Vagina (tissue), 2 donors: ENCODE results near the gene FYCO1. TPM values are rescaled to one million over a fixed set of nuclear protein-coding genes. Genes with fewer than 3 reads are reported as not detected.

ENCODE experiments used
- DNase-seq, 2 donors: peaks; one replicate each; pipeline ENCODE4 v3.0.0-alpha.2; 2017; ENCODE audit errors: extremely low spot score in 2 of 2
- H3K27ac ChIP-seq: fragments of 200-600 bp; sonication (generic); one replicate; pipeline ENCODE4 v1.5.1; 2019
- H3K27me3 ChIP-seq: fragments of 200-600 bp; sonication (generic); one replicate; pipeline ENCODE4 v1.5.1; 2019
- H3K36me3 ChIP-seq, 2 donors: fragments of 200-600 bp; sonication (generic); one replicate each; pipeline ENCODE4 v1.5.1; 2017 to 2019
- H3K4me1 ChIP-seq: fragments of 200-600 bp; sonication (generic); one replicate; pipeline ENCODE4 v1.5.1; 2019
- H3K4me3 ChIP-seq, 2 donors: fragments of 200-600 bp; sonication (generic); 1 replicate in 1 of 2; 2 replicates in 1 of 2; pipeline ENCODE4 v1.5.1; 2016 to 2019
- H3K9me3 ChIP-seq: fragments of 200-600 bp; sonication (generic); one replicate; pipeline ENCODE4 v1.5.1; 2019
- POLR2A ChIP-seq, 2 donors: fragments of 450-650 bp; IDR thresholded peaks; one replicate each; pipeline ENCODE4 v1.6.1; 2017; ENCODE audit warnings: antibody characterized with exemption in 2 of 2, mild to moderate bottlenecking in 2 of 2, moderate library complexity in 2 of 2
- POLR2AphosphoS5 ChIP-seq, 2 donors: sonication (generic); formaldehyde crosslinking; IDR thresholded peaks; one replicate each; pipeline ENCODE4 v1.9.0; 2017; ENCODE audit warnings: antibody characterized with exemption in 2 of 2, mild to moderate bottlenecking in 2 of 2, low read depth in 1 of 2; ENCODE audit not compliant: insufficient read depth in 1 of 2
- intact Hi-C: fragments of 100-400 bp; cut with DNase I; formaldehyde crosslinking; loops from one replicate; pipeline ENCODE4 v1.15.1; 2023
- total RNA-seq: library from RNA; depleted of rRNA; stranded (reverse); fragments of >200 nt; gene quantifications from one replicate; pipeline ENCODE4 v1.2.3, GENCODE V29; 2016
- TF ChIP-seq, protein P1 (sequence below), 3 experiments: fragments of 450-650 bp in 2 of 3; fragments of 200-600 bp in 1 of 3; sonication (generic) in 1 of 3; IDR thresholded peaks; one replicate each; pipeline ENCODE4 v1.5.1; 2017 to 2019; ENCODE audit warnings: antibody characterized with exemption in 3 of 3, mild to moderate bottlenecking in 2 of 3, moderate library complexity in 2 of 3

Gene FYCO1
- total RNA-seq, 1 donor from 2014 or later: 45.7 TPM

DNA sequence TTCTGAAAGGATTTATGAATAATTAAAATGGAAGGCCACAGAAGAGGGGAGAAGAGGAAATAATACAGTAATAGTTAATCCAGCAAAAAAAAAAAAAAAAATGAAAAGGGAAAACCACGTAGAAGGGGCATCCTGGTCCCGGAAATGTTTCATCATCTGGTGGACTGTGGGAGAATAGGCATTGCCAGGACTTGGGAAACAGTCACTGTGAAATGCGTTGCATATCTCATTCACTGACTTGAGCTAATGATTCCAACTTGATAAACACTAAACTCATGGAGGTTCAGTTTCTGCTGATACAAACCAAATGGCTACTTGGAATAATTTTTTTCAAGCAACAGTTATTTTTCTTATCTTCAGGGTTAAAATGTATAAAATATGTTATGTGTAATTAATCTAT lies 28.5 kb upstream of the FYCO1 start:
- Histone ChIP-seq H3K4me1 (no peaks in the 10 kb centered on the region), H3K27ac (no peak overlapping the region), H3K9me3 (no peaks in the 10 kb centered on the region), H3K4me3 (no peak overlapping the region), H3K36me3 (no peaks in the 10 kb centered on the region), H3K27me3 (no peaks in the 10 kb centered on the region)
- TF ChIP-seq POLR2AphosphoS5 (IDR thresholded peaks at IDR 0.05; ENCODE audit: insufficient read depth in 1 of 2, low read depth in 1 of 2): no peak
- no peak for TF ChIP-seq POLR2A (IDR thresholded peaks at IDR 0.05)
- TF ChIP-seq, protein P1, sequence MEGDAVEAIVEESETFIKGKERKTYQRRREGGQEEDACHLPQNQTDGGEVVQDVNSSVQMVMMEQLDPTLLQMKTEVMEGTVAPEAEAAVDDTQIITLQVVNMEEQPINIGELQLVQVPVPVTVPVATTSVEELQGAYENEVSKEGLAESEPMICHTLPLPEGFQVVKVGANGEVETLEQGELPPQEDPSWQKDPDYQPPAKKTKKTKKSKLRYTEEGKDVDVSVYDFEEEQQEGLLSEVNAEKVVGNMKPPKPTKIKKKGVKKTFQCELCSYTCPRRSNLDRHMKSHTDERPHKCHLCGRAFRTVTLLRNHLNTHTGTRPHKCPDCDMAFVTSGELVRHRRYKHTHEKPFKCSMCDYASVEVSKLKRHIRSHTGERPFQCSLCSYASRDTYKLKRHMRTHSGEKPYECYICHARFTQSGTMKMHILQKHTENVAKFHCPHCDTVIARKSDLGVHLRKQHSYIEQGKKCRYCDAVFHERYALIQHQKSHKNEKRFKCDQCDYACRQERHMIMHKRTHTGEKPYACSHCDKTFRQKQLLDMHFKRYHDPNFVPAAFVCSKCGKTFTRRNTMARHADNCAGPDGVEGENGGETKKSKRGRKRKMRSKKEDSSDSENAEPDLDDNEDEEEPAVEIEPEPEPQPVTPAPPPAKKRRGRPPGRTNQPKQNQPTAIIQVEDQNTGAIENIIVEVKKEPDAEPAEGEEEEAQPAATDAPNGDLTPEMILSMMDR (IDR thresholded peaks at IDR 0.05): no peak
- DNase-seq: no peak
- intact Hi-C loops: no loop called here

DNA sequence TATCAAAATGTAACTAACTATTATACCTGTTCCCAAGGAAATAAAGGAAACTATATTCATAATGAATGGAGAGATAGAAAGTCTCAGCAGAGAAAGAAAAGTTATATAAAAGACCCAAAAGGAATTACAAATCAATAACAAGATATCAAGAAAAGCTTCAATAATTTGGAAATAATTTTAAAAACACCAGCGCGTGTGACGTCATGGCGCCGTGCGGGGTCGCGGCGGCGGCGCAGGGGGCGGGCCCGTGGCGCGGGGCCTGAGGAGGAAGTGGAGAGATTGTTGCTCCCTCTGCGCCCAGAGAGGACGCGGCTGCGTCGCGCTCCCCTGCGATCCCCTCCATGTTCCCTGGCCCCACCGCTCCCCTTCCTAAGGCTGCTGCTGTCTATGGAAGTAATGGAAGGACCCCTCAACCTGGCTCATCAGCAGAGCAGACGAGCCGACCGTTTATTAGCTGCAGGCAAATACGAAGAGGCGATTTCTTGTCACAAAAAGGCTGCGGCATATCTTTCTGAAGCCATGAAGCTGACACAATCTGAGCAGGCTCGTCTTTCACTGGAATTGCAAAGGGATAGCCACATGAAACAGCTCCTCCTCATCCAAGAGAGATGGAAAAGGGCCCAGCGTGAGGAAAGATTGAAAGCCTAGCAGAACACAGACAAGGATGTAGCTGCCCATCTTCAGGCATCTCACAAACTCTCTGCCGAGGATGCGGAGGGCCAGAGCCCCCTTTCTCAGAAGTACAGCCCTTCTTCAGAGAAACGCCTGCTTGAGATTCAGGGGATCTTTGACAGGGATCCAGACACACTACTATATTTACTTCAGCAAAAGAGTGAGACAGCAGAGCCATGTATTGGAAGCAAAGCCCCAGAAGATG lies 27.5 kb upstream of the FYCO1 start:
- Histone ChIP-seq H3K36me3 (no peaks in the 10 kb centered on the region), H3K9me3 (no peaks in the 10 kb centered on the region), H3K27ac (no peak overlapping the region), H3K4me3 (no peak overlapping the region), H3K4me1 (no peaks in the 10 kb centered on the region), H3K27me3 (no peaks in the 10 kb centered on the region)
- intact Hi-C loops: no loop called here
- TF ChIP-seq POLR2AphosphoS5 (IDR thresholded peaks at IDR 0.05; ENCODE audit: insufficient read depth in 1 of 2, low read depth in 1 of 2) (no peak), POLR2A (IDR thresholded peaks at IDR 0.05) (no peak)
- TF ChIP-seq, protein P1 (IDR thresholded peaks at IDR 0.05): no peak
- DNase-seq: peak in 1 of 2 donors; percentile 77

DNA sequence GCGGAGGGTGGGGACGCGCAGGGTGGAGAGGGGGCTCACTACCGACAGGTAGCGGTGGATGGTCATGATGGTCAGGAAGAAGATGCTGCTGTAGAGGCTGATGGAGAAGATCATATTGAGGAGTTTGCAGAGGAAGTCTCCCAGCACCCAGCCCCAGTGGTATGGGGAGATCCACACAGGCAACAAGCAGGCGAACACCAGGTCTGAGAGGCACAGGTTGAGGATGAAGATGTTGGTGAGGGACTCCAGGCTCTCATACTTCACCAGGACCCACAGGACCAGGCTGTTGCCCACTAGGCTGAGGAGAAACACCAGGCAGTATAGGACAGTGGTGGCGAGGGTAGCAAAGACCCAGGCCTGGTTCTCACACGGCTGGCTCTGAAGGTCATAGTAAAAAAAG lies 25.9 kb upstream of the FYCO1 start:
- no peak for DNase-seq
- intact Hi-C loops: no loop called here
- TF ChIP-seq POLR2AphosphoS5 (IDR thresholded peaks at IDR 0.05; ENCODE audit: insufficient read depth in 1 of 2, low read depth in 1 of 2): no peak
- TF ChIP-seq, protein P1 (IDR thresholded peaks at IDR 0.05): no peak
- no peak for TF ChIP-seq POLR2A (IDR thresholded peaks at IDR 0.05)

DNA sequence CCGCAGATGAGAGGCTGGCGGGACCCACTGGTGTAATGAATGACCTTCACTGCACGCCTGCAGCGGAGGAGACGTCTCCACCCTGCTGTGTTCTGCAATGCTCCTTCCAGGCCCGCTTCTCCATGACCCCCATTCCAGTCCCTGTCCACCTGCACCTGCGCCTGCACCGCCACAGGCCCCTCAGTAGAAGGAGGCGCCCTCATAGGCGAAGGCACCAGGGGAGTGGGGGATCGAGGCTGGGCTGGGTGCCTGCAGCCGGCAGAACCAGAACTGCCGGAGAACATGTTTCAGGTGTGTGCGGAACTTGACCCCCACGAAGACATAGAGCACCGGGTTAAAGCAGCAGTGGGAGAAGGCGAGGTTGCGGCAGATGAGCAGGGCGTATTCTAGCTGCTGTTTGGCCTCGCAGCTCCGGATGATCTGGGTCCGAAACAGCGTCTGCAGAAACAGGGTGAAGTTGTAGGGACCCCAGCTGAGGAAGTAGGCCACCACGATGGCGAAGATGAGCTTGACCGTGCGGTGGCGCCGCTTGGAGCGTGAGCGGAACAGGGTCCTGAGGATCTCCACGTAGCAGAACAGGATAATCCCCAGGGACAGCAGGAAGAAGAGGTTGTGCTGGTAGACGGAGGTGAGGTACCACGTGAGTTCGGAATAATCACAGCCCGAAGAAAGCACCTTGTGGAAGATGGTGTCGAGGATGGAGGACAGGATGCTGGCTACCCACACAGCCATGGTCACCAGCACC lies 25.3 kb upstream of the FYCO1 start:
- Histone ChIP-seq H3K27me3 (no peaks in the 10 kb centered on the region), H3K36me3 (no peaks in the 10 kb centered on the region), H3K4me3 (no peak overlapping the region), H3K27ac (no peak overlapping the region), H3K4me1 (no peaks in the 10 kb centered on the region), H3K9me3 (no peaks in the 10 kb centered on the region)
- intact Hi-C loops: no loop called here
- DNase-seq: no peak
- TF ChIP-seq POLR2AphosphoS5 (IDR thresholded peaks at IDR 0.05; ENCODE audit: insufficient read depth in 1 of 2, low read depth in 1 of 2) (no peak), POLR2A (IDR thresholded peaks at IDR 0.05) (no peak)
- TF ChIP-seq, protein P1 (IDR thresholded peaks at IDR 0.05): no peak

More for the DNA sequence above, 25.9 kb upstream of the FYCO1 start:
- no peaks in the 10 kb centered on the region for H3K36me3 ChIP-seq
- H3K9me3 ChIP-seq: no peaks in the 10 kb centered on the region
- H3K4me1 ChIP-seq: no peaks in the 10 kb centered on the region
- H3K27me3 ChIP-seq: no peaks in the 10 kb centered on the region
- H3K27ac ChIP-seq: no peak overlapping the region
- no peak overlapping the region for H3K4me3 ChIP-seq
